Central memory CD8-positive, alpha-beta T cell (primary cell): ENCODE data around the gene IER3.
"Not testable (repeated sequence)": the region's sequence is repeated elsewhere in the genome, so short reads cannot be mapped to it uniquely, and the experiment has no call there.

Experiments used
- ATAC-seq: fragments of 150-1000 bp; cut with Tn5 transposase; replicated peaks from 2 replicates; pipeline ENCODE4 v1.10.0; 2022; ENCODE audit warnings: mild to moderate bottlenecking, moderate FRiP score, moderate number of reproducible peaks; ENCODE audit not compliant: poor library complexity, severe bottlenecking; ENCODE audit errors: extremely low read depth
- DNase-seq, 2 donors: peaks; one replicate each; pipeline ENCODE4 v3.0.0; 2021; ENCODE audit warnings: low spot score in 2 of 2
- H3K27ac Mint-ChIP-seq: one replicate; pipeline ENCODE4 v1.8.0; 2022; ENCODE audit warnings: low read depth, mild to moderate bottlenecking, moderate library complexity, mixed read lengths
- H3K27me3 Mint-ChIP-seq: one replicate; pipeline ENCODE4 v1.8.0; 2022; ENCODE audit warnings: mixed read lengths
- H3K36me3 Mint-ChIP-seq: one replicate; pipeline ENCODE4 v1.8.0; 2022; ENCODE audit warnings: mild to moderate bottlenecking, moderate library complexity, mixed read lengths; ENCODE audit not compliant: insufficient read depth
- H3K4me1 Mint-ChIP-seq: one replicate; pipeline ENCODE4 v1.8.0; 2022; ENCODE audit warnings: mixed read lengths
- H3K4me3 Mint-ChIP-seq: one replicate; pipeline ENCODE4 v1.8.0; 2022; ENCODE audit warnings: mild to moderate bottlenecking, moderate library complexity, mixed read lengths
- H3K9me3 Mint-ChIP-seq: one replicate; pipeline ENCODE4 v1.8.0; 2022; ENCODE audit warnings: mixed read lengths

Gene IER3

GRCh38 chr6:30740540-30740870, 3.8 kb downstream of the IER3 start:
- no peak overlapping the region for H3K27ac Mint-ChIP-seq
- no peaks in the 10 kb centered on the region for H3K9me3 Mint-ChIP-seq
- no peak for DNase-seq
- H3K4me1 Mint-ChIP-seq, result peaks cover 55% of the 10 kb centered on the region
- peaks cover 52% of the 10 kb centered on the region for H3K36me3 Mint-ChIP-seq
- ATAC-seq, result no peak
- H3K4me3 Mint-ChIP-seq, result peak overlapping the region; percentile 43
- H3K27me3 Mint-ChIP-seq, result no peaks in the 10 kb centered on the region

- Mint-ChIP-seq H3K27me3 (no peaks in the 10 kb centered on the region), H3K4me3 (no peak overlapping the region), H3K9me3 (no peaks in the 10 kb centered on the region), H3K4me1 (peaks cover 55% of the 10 kb centered on the region), H3K36me3 (peaks cover 49% of the 10 kb centered on the region), H3K27ac (no peak overlapping the region)
- ATAC-seq (no peak), DNase-seq (no peak)
Measured at GRCh38 chr6:30738532-30738931, 5.8 kb downstream of the IER3 start.

GRCh38 chr6:30735668-30736314, 8.6 kb downstream of the IER3 start:
- peak overlapping the region; percentile 91 for H3K27ac Mint-ChIP-seq
- H3K9me3 Mint-ChIP-seq, result no peaks in the 10 kb centered on the region
- H3K4me3 Mint-ChIP-seq, result peak overlapping the region; percentile 33
- H3K4me1 Mint-ChIP-seq, result peaks cover 37% of the 10 kb centered on the region
- DNase-seq, result no peak
- no peak for ATAC-seq
- H3K36me3 Mint-ChIP-seq, result peaks cover 50% of the 10 kb centered on the region
- no peaks in the 10 kb centered on the region for H3K27me3 Mint-ChIP-seq

GRCh38 chr6:30732237-30732943, 12.0 kb downstream of the IER3 start:
- peaks cover 34% of the 10 kb centered on the region for H3K4me1 Mint-ChIP-seq
- no peak overlapping the region for H3K27ac Mint-ChIP-seq
- no peaks in the 10 kb centered on the region for H3K9me3 Mint-ChIP-seq
- DNase-seq, result no peak
- ATAC-seq, result no peak
- H3K27me3 Mint-ChIP-seq, result no peaks in the 10 kb centered on the region
- H3K36me3 Mint-ChIP-seq, result peaks cover 41% of the 10 kb centered on the region
- H3K4me3 Mint-ChIP-seq, result no peak overlapping the region

GRCh38 chr6:30730601-30731435, 13.5 kb downstream of the IER3 start:
- Mint-ChIP-seq H3K27ac (peak overlapping the region; percentile 75), H3K4me1 (peaks cover 20% of the 10 kb centered on the region), H3K27me3 (no peaks in the 10 kb centered on the region), H3K9me3 (no peaks in the 10 kb centered on the region), H3K4me3 (peak overlapping the region; percentile 3), H3K36me3 (peaks cover 46% of the 10 kb centered on the region)
- peak; percentile 63 to 72 for DNase-seq
- peak; percentile 91 for ATAC-seq

GRCh38 chr6:30727920-30728553, 16.3 kb downstream of the IER3 start:
- Mint-ChIP-seq H3K27ac (no peak overlapping the region), H3K9me3 (no peaks in the 10 kb centered on the region), H3K27me3 (no peaks in the 10 kb centered on the region), H3K4me1 (peaks cover 35% of the 10 kb centered on the region), H3K4me3 (no peak overlapping the region), H3K36me3 (peaks cover 61% of the 10 kb centered on the region)
- ATAC-seq, result no peak
- DNase-seq, result no peak

- H3K4me1 Mint-ChIP-seq, result peaks cover 46% of the 10 kb centered on the region
- no peaks in the 10 kb centered on the region for H3K9me3 Mint-ChIP-seq
- no peak overlapping the region for H3K4me3 Mint-ChIP-seq
- no peak for ATAC-seq
- peaks cover 68% of the 10 kb centered on the region for H3K36me3 Mint-ChIP-seq
- no peaks in the 10 kb centered on the region for H3K27me3 Mint-ChIP-seq
- no peak overlapping the region for H3K27ac Mint-ChIP-seq
- DNase-seq, result no peak
Measured at GRCh38 chr6:30726506-30727413, 17.6 kb downstream of the IER3 start.

GRCh38 chr6:30725713-30726505, 18.4 kb downstream of the IER3 start:
- DNase-seq, result no peak
- peaks cover 46% of the 10 kb centered on the region for H3K4me1 Mint-ChIP-seq
- H3K36me3 Mint-ChIP-seq, result peaks cover 71% of the 10 kb centered on the region
- no peak for ATAC-seq
- H3K4me3 Mint-ChIP-seq, result no peak overlapping the region
- H3K9me3 Mint-ChIP-seq, result no peaks in the 10 kb centered on the region
- H3K27me3 Mint-ChIP-seq, result no peaks in the 10 kb centered on the region
- peak overlapping the region; percentile 6 for H3K27ac Mint-ChIP-seq

GRCh38 chr6:30724906-30725667, 19.3 kb downstream of the IER3 start:
- Mint-ChIP-seq H3K4me1 (peaks cover 39% of the 10 kb centered on the region), H3K4me3 (no peak overlapping the region), H3K27ac (peak overlapping the region; percentile 69), H3K36me3 (peaks cover 75% of the 10 kb centered on the region), H3K9me3 (no peaks in the 10 kb centered on the region), H3K27me3 (no peaks in the 10 kb centered on the region)
- DNase-seq (no peak), ATAC-seq (no peak)

- peak overlapping the region; percentile 94 for H3K4me3 Mint-ChIP-seq
- peaks cover 45% of the 10 kb centered on the region for H3K4me1 Mint-ChIP-seq
- peaks cover 73% of the 10 kb centered on the region for H3K36me3 Mint-ChIP-seq
- not testable (repeated sequence) for ATAC-seq, H3K9me3 Mint-ChIP-seq, H3K27me3 Mint-ChIP-seq, DNase-seq
- H3K27ac Mint-ChIP-seq, result peak overlapping the region; percentile 69
Measured at GRCh38 chr6:30723843-30724741, 20.3 kb downstream of the IER3 start.
